DMS114 treated with DMSO at 0.1 percent for 48 hours (cell line): Measurements from ENCODE around the gene MYO5C.

ENCODE experiments used
- DNase-seq: peaks from one replicate; lab custom pipeline; 2025; ENCODE audit not compliant: unreplicated experiment; lab: John Stamatoyannopoulos, UW

The MYO5C gene

DNA sequence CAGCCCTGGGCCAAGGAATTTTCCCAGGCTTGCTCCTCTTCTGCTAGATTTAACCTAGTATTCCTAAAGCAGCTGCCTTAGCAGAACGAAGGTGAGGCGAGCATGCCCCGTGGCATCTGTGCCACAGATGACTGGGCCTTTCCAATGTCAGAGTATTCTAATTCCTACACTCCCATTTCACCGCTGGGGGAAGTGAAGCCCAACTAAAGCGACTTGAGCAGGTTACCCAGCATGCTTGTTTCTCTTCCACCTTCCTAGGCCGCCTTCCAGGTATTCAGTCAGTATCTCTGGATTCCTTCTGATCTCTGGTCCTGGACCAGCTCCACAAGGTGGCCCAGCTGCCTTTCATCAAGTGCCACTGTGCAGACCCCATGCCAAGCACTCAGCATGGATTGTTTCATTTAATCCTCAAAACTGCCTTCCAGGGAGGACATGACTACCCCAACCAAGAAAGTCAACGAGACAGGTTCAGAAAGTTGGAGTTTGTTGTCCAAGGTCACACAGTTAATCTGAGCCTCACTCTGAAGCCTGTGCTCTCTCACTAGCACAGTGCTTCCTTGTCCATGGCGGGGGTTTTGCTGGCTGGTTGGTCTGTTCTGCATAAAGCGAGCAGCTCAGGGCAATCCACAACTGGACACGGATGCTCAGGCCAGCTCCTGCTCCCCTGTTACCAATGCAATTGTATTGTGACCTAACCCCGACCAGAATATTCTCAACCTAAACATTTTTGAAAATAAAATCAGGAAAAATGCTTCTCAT lies 15.1 kb downstream of the MYO5C start:
- DNase-seq = no peak

DNA sequence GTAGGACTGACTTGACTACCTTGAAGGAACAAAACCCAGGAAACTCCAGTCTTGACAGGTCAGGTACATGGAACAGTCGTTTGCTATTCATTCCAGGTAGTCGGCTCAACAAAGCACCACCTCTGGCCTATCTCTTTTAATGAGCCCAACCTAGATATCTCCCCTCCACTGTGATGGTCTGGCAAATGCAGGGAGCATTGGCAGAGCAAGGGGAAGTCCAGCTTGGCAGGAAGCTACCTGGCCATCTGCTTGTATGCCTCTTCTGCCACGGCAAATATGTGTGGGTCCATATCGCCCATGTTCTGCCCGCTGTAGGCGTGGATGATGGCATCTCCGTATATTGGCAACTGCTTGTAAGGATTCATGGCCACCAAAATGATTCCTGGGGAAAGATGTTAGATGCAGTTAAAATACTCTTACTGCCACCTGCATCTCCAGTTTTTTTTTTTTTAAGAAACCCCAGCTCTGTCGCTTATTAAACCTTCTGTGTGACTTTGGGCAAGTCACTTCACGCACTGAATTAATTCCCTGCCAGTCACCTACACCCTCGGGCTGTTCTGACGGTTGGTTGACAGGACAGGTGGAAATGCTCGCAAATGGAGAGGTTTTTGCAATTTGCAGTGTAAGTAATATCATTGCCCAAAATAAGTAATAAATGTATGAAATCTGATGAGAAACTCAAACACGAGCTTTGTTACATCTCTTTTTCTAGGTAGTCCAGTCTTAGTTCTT lies 16.8 kb downstream of the MYO5C start:
- no peak for DNase-seq

- no peak for DNase-seq
Observed at GRCh38 chr15:52278135-52278534, 17.5 kb downstream of the MYO5C start.

- no peak for DNase-seq
Observed at GRCh38 chr15:52277575-52277974, 18.0 kb downstream of the MYO5C start.

GRCh38 chr15:52276256-52276770 lies 19.3 kb downstream of the MYO5C start:
- DNase-seq = no peak

GRCh38 chr15:52263563-52264282 lies 31.9 kb downstream of the MYO5C start:
- no peak for DNase-seq

DNA sequence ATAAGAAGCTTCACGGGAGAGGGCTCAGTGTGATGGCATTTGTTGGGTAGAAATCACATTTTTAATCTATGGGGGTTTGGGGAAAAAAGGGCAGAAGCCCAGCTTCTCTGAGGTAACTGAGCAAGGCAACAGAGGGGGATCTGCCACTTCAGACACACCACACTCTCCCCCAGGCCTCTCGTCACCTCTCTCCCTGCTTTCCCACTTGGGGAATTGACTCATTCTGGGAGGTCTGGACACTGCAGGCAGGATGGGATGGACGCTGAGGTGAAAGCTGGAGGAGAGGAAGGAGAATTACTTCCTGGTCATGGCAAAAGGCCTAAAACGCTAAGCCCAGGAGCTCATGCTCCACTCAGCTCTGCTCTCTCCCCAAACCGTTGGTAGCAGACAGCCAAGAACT lies 33.2 kb downstream of the MYO5C start:
- DNase-seq = no peak

GRCh38 chr15:52261498-52262242 lies 33.9 kb downstream of the MYO5C start:
- DNase-seq = no peak

- no peak for DNase-seq
Observed at GRCh38 chr15:52261026-52261425, 34.6 kb downstream of the MYO5C start.

- no peak for DNase-seq
Observed at GRCh38 chr15:52259503-52259902, 36.1 kb downstream of the MYO5C start.

GRCh38 chr15:52258461-52258860 lies 37.1 kb downstream of the MYO5C start:
- no peak for DNase-seq

DNA sequence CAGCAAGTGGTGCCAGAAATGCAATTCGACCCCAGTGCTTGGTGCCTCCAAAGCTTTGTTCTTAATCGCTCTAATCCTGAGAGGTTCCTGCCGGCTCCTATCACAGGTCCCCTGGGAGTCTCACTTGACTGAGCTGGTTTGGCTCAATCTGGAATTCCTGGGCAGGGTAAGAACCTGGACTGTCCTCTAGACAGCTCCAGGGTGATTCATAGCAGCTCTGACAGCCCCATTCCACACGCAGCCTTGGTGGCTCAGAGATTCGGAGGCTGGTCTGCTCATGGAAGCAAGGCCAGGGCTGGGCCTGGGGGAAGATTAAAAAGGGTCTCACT lies 37.9 kb downstream of the MYO5C start:
- no peak for DNase-seq

DNA sequence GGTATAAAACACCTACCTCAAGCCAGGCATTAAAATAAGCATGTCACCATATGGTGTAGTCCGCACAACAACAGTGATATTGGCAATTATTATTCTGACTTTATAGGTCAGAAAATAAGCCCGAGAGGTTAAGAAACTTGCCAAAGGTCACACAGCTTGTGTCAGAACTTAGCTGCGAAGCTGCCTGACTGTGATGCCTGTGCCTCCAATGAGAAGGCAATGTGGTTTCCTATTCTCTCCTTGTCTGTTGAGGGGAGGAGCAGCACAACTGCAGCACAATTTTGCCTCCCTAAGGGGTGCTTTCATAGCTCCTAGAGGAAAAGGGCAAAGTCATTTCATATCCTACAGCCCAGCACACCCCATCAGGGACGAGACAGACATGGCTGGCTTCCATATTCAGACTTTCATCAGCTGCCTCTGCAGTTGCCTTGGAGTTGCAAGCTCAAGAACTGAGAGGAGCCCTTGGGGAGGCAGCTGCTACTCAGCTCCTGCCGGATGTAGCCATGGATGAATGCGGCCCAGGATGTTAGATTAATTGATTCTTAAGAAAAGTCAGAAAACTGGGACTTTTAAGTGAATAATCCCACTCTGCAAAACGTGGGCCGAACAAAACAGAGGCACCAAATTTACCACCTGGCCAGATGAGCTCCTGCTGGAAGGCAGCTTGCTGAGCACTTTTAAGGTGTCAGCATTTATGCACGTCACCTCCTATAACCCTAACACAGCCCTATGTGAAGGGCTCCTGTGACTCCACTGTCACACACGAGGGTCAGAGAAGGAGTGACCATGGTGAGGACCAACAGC lies 38.5 kb downstream of the MYO5C start:
- DNase-seq = no peak

- peak; percentile 52 for DNase-seq
Observed at GRCh38 chr15:52256366-52256765, 39.2 kb downstream of the MYO5C start.

GRCh38 chr15:52255935-52256334 lies 39.7 kb downstream of the MYO5C start:
- DNase-seq = no peak

DNA sequence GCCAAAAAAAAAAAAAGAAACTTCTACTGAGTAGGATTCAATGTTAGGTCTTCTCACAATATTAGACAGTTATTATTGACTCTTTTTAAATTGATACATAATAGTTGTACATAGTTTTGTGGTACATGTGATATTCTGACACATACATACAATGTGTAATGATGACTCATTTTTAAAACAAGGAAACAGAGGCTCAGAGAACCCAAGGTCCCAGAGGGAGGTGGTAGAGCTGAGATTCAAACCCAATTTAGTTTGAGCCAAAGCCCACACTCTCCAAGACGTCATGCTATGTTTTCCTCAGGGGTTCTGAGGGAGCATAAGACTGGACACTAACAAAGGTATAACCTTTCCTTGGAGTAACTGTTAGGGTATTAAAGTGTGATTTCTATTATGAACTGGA lies 40.6 kb downstream of the MYO5C start:
- DNase-seq = no peak

GRCh38 chr15:52254391-52254790 lies 41.2 kb downstream of the MYO5C start:
- DNase-seq = no peak

GRCh38 chr15:52252781-52253180 lies 42.8 kb downstream of the MYO5C start:
- no peak for DNase-seq

- no peak for DNase-seq
Observed at GRCh38 chr15:52251144-52251860, 44.3 kb downstream of the MYO5C start.

- DNase-seq = no peak
Observed at GRCh38 chr15:52247461-52247860, 48.1 kb downstream of the MYO5C start.
